ENCODE measurements around the gene NRP1. TPM values are rescaled to one million over a fixed set of nuclear protein-coding genes. Genes with fewer than 3 reads are reported as not detected.
"Not testable (repeated sequence)": the region's sequence is repeated elsewhere in the genome, so short reads cannot be mapped to it uniquely, and the experiment has no call there.

NRP1 gene
- total RNA-seq, 1 donor from 2014 or later = 100 TPM

GRCh38 chr10:33223326-33224000 is 111.0 kb downstream of the NRP1 start:
- no peak overlapping the region for H3K4me3 Mint-ChIP-seq (ENCODE audit: unreplicated experiment)
- no peaks in the 10 kb centered on the region for H3K9me3 Mint-ChIP-seq (ENCODE audit: unreplicated experiment)
- no peak for DNase-seq
- no peak overlapping the region for H3K27ac Mint-ChIP-seq (ENCODE audit: unreplicated experiment)
- H3K36me3 Mint-ChIP-seq (ENCODE audit: unreplicated experiment) = peaks cover 15% of the 10 kb centered on the region
- peaks cover 3% of the 10 kb centered on the region for H3K4me1 Mint-ChIP-seq (ENCODE audit: low read depth, unreplicated experiment)
- H3K27me3 Mint-ChIP-seq (ENCODE audit: unreplicated experiment) = peaks cover 2% of the 10 kb centered on the region
- TF ChIP-seq CTCF (IDR thresholded peaks at IDR 0.05; ENCODE audit: partially characterized antibody, unreplicated experiment) = no peak

GRCh38 chr10:33222304-33222703 is 112.2 kb downstream of the NRP1 start:
- not testable (repeated sequence) for DNase-seq; H3K27ac Mint-ChIP-seq (ENCODE audit: unreplicated experiment); H3K4me3 Mint-ChIP-seq (ENCODE audit: unreplicated experiment); H3K27me3 Mint-ChIP-seq (ENCODE audit: unreplicated experiment); H3K9me3 Mint-ChIP-seq (ENCODE audit: unreplicated experiment); H3K4me1 Mint-ChIP-seq (ENCODE audit: low read depth, unreplicated experiment)
- peaks cover 15% of the 10 kb centered on the region for H3K36me3 Mint-ChIP-seq (ENCODE audit: unreplicated experiment)

- DNase-seq = no peak
- no peak overlapping the region for H3K4me3 Mint-ChIP-seq (ENCODE audit: unreplicated experiment)
Observed at GRCh38 chr10:33217854-33218253, 116.6 kb downstream of the NRP1 start.

GRCh38 chr10:33216661-33217427 is 117.6 kb downstream of the NRP1 start:
- no peak for DNase-seq
- Mint-ChIP-seq H3K36me3 (ENCODE audit: unreplicated experiment) (peaks cover 18% of the 10 kb centered on the region), H3K4me1 (ENCODE audit: low read depth, unreplicated experiment) (peaks cover 13% of the 10 kb centered on the region), H3K9me3 (ENCODE audit: unreplicated experiment) (no peaks in the 10 kb centered on the region), H3K27ac (ENCODE audit: unreplicated experiment) (no peak overlapping the region), H3K4me3 (ENCODE audit: unreplicated experiment) (no peak overlapping the region), H3K27me3 (ENCODE audit: unreplicated experiment) (peaks cover 2% of the 10 kb centered on the region)
- TF ChIP-seq CTCF (IDR thresholded peaks at IDR 0.05; ENCODE audit: partially characterized antibody, unreplicated experiment) = no peak

More at GRCh38 chr10:33217854-33218253, 116.6 kb downstream of the NRP1 start:
- peaks cover 13% of the 10 kb centered on the region for H3K4me1 Mint-ChIP-seq (ENCODE audit: low read depth, unreplicated experiment)
- H3K27ac Mint-ChIP-seq (ENCODE audit: unreplicated experiment) = no peak overlapping the region
- H3K9me3 Mint-ChIP-seq (ENCODE audit: unreplicated experiment) = no peaks in the 10 kb centered on the region
- peaks cover 2% of the 10 kb centered on the region for H3K27me3 Mint-ChIP-seq (ENCODE audit: unreplicated experiment)
- H3K36me3 Mint-ChIP-seq (ENCODE audit: unreplicated experiment) = peaks cover 22% of the 10 kb centered on the region
- TF ChIP-seq CTCF (IDR thresholded peaks at IDR 0.05; ENCODE audit: partially characterized antibody, unreplicated experiment) = no peak

- no peak for TF ChIP-seq CTCF (IDR thresholded peaks at IDR 0.05; ENCODE audit: partially characterized antibody, unreplicated experiment)
- Mint-ChIP-seq H3K27ac (ENCODE audit: unreplicated experiment) (no peak overlapping the region), H3K9me3 (ENCODE audit: unreplicated experiment) (no peaks in the 10 kb centered on the region), H3K27me3 (ENCODE audit: unreplicated experiment) (peaks cover 2% of the 10 kb centered on the region), H3K36me3 (ENCODE audit: unreplicated experiment) (peaks cover 16% of the 10 kb centered on the region), H3K4me3 (ENCODE audit: unreplicated experiment) (no peak overlapping the region), H3K4me1 (ENCODE audit: low read depth, unreplicated experiment) (peaks cover 16% of the 10 kb centered on the region)
- no peak for DNase-seq
Observed at GRCh38 chr10:33215635-33216034, 118.8 kb downstream of the NRP1 start.
